Measurements from ENCODE around the gene APBB1IP.
"Not testable (repeated sequence)": the region's sequence is repeated elsewhere in the genome, so short reads cannot be mapped to it uniquely, and the experiment has no call there.

APBB1IP gene

GRCh38 chr10:26479766-26480492, 41.8 kb downstream of the APBB1IP start:
- no peak for DNase-seq

- no peak for DNase-seq
Measured at GRCh38 chr10:26481315-26481692, 43.2 kb downstream of the APBB1IP start.

DNA sequence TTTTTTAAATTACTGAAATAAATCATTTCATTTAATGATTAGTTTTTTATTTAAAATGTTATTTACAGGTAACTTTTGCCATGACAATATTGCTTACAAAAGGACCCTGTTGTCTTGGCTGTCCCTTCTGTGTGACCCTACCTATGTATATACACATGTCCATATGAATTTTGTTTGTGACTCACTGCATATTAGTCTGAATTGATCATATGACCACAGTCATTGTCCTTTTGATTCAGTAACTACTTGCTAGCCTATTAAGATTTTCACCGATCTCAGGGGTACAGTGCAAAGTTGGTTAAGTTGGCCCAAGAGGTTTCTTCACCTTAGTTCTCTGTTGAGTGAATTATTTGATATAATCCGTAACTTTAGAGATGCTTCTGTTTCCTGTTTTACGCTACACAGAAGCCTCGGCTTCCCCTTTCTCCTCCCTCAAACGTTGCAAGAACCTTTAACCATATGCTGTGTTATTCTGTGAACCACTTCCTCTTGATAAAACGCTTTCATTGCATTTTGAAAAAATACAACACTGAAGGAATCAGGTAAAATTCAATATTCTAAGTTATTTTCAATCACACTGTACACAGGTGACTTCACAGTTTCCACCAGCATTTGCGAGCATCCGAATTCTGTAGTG, 43.9 kb downstream of the APBB1IP start:
- DNase-seq: no peak

DNA sequence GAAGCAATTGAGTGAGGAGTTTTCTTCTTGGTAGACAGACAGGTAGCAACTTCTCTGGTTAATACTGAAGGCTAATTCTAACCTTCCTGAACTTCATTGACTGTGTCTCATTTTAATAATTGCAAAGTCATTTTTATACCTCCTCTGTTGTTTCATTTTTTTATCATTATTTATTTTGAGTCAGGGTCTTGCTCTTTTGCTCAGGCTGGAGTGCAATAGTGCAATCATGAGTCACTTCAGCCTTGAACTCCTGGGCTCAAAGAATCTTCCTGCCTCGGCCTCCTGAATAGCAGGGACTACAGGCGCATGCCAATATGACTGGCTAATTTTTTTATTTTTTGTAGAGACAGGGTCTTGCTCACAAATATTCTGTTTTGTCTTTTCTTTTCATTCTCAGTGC, 45.4 kb downstream of the APBB1IP start:
- no peak for DNase-seq

DNA sequence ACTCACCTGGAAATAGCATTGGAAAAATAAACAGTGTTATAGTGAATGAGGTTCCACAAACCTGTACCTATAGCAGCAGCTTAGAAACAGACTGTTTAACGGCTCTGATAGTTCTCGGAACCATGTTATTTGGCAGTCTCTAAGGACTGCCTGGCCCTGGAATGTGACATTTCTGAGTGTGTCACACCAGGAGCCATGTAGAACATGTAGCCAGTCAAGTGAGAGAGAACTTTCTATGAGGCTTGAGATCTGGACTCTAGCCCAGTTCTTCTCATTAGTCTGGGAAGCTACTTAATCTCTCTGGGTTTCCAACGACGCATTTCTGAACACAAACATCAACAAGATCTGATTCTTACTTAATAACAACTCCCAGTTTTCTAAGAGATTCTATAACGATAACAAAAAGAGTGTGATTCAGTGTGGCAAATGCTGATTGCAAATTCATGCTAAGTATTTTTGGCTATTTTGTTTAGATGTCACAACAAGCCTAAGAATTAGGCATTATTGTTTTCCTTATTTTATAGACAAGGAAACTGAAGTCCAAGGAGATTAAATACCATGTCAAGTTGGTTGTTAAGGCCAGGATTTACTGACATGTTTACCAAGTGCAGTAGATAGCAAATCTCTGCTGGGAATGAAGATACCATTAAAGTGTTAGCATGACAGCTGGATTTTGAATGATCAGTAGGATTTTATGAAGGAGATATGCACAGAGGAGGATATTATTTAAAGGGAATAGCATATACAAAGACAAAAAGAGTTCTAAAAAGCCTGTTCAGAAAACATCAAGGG, 47.2 kb downstream of the APBB1IP start:
- no peak for DNase-seq

- no peak for DNase-seq
Measured at GRCh38 chr10:26486304-26486703, 48.2 kb downstream of the APBB1IP start.

DNA sequence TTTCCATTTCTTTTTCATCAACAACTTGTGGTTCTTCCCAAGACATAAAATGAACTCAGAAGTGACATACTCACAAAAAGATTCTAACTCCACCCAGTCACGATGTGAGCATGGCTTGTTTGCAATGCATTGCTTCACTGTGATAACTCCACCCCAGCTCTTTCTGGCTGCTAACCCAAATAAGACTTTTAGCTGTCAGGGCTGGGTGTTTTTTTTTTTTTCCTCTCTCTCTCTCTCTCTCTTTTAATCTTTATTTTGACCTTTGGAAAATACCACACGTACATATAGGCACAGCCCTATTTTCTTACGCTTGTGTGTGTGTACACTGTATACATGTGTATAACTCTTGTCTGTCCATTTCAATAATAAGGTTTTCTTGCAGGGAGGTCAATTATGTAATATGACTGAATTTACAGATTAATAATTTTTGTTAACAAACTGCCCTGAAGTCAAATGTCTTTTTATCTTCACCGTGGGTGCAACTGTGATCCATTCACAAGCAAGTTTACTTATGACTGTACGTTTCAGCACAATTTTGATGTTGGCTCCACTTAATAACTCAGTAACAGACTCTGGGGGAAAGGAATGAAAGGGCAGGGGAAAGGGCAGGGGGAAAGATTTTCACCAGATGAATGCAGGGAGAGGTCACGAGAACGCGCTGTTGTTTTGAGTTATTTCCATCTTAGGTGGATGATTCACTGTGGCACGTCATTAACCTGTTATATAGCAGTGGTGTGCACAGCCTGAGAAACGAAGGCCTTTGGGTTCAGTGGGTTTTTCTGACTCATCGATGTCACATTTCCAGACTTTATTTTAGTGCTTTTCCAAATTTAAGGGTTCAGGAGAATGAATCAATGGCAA, 49.1 kb downstream of the APBB1IP start:
- no peak for DNase-seq

DNA sequence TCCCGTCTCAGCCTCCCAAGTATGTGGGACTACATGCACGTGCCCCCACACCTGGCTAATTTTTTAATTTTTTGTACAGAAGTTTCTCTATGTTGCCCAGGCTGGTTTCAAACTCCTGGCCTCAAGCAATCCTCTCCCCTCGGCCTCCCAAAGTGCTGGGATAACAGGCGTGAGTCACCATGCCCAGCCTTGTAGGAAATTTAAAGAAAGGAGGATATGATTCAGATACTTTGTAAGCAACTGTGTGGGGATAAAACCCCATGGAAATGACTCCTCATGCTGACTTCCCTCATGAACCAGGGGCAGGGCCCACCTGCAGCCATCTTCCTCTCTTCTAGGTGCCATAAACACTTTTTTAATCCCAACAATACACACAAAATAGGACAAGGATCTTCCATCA, 50.2 kb downstream of the APBB1IP start:
- no peak for DNase-seq

DNA sequence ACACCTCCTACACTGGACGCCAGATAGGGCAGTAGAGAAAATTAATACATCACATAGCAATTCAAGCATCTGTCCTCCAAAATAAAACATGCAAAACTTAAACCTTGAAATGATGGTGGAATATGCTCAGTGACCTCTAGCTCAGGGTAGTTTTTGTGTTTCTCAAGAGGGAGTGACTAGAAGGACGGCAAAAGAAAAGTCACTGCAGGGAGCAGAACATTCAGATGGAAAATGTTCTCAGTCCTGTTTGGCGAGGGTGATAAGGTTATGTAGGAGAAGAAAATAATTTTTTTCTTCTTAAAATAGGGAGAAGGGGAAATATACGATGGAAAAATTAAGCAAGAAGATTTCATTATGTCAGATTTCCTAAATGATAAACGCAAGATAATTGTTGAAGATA, 50.9 kb downstream of the APBB1IP start:
- no peak for DNase-seq

DNA sequence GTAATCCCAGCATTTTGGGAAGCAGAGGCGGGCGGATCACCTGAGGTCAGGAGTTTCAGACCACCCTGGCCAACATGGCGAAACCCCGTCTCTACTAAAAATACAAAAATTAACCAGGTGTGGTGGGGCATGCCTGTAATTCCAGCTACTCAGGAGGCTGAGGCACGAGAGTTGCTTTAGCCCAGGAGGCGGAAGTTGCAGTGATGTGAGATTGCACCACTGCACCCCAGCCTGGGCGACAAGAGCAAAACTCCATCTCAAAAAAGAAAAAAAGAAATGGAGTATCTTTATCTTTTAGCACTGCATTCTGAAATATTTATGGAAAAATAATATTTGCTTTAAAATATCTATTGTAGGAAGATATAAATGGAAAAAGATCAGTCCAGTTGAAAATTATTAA, 52.2 kb downstream of the APBB1IP start:
- not testable (repeated sequence) for DNase-seq

- DNase-seq: no peak
Measured at GRCh38 chr10:26491276-26491675, 53.1 kb downstream of the APBB1IP start.

DNA sequence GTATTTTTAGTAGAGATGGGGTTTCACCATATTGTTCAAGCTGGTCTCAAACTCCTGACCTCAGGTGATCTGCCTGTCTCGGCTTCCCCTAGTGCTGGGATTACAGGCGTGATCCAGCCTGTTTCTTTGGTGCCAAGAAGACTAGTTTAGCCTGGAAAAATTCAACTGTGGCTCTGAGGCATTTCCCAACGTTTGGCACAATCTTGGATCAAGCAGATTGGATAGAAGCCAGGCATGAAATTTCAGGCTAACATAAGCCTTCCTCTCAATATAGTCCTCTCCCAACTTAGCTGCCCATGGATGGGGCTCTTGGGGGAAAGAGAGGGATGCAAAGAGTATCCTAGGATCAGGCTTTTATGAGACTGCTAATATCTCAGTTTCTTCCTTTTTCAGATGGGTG, 53.8 kb downstream of the APBB1IP start:
- DNase-seq: no peak

- not testable (repeated sequence) for DNase-seq
Measured at GRCh38 chr10:26492725-26493124, 54.6 kb downstream of the APBB1IP start.

DNA sequence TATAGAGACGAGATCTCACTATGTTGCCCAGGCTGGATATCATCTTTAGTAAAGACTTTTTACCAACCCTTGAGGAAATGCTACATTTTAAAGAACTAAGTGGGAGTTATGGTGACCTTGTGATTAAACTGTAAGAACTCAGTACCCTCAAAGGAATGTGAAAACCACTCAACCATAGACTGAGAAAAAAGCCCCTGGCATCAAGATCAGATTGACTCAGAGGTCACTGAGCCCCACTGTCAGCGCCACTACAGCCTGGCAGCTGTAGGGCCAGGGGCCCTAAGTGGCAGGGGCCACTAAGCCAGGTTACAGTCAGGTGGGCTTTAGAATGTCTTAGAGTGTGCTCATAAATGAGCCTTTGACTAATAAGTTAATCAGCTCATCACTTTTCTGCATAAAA, 55.9 kb downstream of the APBB1IP start:
- no peak for DNase-seq

GRCh38 chr10:26499426-26499825, 61.3 kb downstream of the APBB1IP start:
- DNase-seq: no peak

- DNase-seq: no peak
Measured at GRCh38 chr10:26502986-26503385, 64.8 kb downstream of the APBB1IP start.

DNA sequence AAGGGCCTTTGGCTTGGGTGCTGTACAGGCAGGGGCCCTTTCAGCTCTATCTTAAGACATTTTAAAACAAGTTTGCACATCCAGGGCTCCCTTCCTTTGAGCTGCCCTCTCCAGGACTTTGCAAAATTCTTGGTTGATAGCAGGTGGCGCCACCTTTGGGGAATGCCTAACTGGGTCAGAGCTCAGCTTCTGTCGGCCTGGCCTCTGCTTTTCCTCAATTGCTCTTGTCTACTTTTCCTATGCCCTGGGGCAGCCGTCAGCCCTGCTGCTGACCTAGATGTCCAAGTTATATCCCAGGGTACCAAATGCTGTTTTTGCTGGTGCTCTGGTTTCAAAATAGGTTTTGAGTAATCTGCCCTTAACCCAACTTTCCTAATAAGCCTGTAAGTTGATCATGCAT, 65.8 kb downstream of the APBB1IP start:
- no peak for DNase-seq

- DNase-seq: not testable (repeated sequence)
Measured at GRCh38 chr10:26504429-26504828, 66.3 kb downstream of the APBB1IP start.

DNA sequence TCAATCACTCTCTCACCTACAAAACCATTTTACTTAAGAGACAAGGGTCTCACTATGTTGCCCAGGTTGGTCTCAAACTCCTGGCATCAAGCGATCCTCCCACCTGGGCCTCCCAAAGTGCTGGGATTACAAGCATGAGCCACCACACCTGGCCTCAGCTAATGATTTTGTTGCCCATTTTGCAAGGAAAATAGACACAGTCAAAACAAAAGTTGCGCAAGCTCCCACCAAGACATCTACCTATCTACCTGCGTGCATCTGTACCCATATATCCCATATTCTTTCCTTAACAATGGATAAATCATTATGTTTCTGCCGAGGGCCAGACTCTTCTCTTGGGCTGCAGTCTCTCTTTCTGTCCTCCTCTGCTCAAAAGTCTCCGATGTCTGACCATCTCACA, 67.3 kb downstream of the APBB1IP start:
- no peak for DNase-seq

DNA sequence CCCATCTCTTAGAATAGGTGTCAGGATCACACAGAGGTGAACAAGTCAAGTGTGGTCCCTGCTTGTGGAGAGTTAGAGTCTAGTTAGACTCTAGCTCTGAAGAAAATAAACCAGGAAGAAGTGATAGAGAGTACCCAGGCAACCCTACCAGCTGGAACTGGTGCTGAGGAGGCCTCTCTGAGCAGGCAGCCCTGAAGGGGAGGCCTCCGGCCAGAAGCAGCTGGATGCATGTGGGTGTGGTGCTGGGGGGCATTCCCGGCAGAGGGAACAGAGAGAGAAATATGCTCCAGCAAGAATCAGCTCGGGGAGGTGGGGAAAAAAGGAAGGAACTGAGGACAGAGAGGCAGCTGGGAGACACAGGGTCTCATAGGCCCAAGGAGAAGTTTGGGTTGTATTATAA, 68.6 kb downstream of the APBB1IP start:
- no peak for DNase-seq

DNA sequence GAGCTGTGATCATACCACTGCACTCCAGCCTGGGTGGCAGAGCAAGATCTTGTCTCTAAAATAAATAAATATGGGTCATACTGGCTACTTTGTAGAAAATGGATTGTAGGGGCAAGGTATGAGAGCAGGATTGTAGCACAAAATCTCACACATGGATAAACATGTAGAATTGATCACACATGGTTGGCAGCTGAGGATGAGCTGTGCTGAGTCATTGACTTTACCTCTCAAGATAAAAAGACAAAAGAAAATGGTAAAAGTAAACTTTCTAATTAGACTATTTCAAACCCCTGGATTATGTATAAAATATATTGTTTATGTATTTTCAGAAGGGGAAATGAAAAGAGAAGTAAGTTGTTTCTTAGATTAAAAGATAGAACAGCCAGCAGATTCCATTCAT, 69.3 kb downstream of the APBB1IP start:
- no peak for DNase-seq

GRCh38 chr10:26508016-26508415, 69.9 kb downstream of the APBB1IP start:
- no peak for DNase-seq

DNA sequence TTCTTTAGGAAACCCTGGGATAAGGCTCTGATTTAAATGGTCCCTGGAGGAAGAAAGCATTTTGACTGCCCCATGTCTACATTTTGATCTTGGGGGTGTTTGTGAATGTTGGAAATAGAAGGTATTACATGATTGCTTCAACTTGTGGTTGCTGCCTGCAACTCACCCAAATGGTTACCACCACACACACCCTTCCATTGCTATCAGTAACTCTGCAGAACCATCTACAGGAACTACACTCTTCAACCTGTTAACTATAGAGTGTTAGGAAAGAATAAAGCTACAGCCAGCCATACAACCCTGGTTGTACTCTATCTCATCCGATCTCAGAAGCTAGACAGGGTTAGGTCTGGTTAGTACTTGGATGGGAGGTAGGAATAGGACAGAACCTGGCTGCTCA, 71.2 kb downstream of the APBB1IP start:
- DNase-seq: no peak

Data from midbrain (tissue), 1 donor.